ENCODE results near the gene SLC37A4. TPM values are rescaled to one million over a fixed set of nuclear protein-coding genes. Genes with fewer than 3 reads are reported as not detected.
"Not testable (repeated sequence)": the region's sequence is repeated elsewhere in the genome, so short reads cannot be mapped to it uniquely, and the experiment has no call there.

The SLC37A4 gene
- total RNA-seq, 2 donors from 2014 or later: 48.9 to 56.4 TPM

DNA sequence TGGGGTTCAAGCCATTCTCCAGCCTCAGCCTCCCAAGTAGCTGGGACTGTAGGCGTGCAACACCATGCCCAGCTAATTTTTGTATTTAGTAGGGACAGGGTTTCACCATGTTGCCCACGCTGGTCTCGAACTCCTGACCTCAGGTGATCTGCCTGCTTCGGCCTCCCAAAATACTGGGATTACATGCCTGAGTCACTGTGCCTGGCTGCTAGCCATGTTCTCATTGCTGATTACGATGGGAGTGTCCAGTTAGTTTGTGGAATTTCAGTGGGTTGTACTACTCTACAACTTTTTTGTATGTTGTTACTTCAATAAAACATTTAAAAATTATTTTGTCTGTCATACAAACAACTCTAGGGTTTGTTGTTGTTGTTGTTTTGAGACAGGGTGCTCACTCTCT, 32.1 kb upstream of the SLC37A4 start:
- TF ChIP-seq, protein P1, sequence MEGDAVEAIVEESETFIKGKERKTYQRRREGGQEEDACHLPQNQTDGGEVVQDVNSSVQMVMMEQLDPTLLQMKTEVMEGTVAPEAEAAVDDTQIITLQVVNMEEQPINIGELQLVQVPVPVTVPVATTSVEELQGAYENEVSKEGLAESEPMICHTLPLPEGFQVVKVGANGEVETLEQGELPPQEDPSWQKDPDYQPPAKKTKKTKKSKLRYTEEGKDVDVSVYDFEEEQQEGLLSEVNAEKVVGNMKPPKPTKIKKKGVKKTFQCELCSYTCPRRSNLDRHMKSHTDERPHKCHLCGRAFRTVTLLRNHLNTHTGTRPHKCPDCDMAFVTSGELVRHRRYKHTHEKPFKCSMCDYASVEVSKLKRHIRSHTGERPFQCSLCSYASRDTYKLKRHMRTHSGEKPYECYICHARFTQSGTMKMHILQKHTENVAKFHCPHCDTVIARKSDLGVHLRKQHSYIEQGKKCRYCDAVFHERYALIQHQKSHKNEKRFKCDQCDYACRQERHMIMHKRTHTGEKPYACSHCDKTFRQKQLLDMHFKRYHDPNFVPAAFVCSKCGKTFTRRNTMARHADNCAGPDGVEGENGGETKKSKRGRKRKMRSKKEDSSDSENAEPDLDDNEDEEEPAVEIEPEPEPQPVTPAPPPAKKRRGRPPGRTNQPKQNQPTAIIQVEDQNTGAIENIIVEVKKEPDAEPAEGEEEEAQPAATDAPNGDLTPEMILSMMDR (IDR thresholded peaks at IDR 0.05): no peak
- no peaks in the 10 kb centered on the region for H3K4me1 ChIP-seq
- H3K4me3 ChIP-seq: no peak overlapping the region
- H3K27me3 ChIP-seq: no peaks in the 10 kb centered on the region
- peak; percentile 36 for DNase-seq
- no peaks in the 10 kb centered on the region for H3K36me3 ChIP-seq
- no peak overlapping the region for H3K27ac ChIP-seq
- no peak overlapping the region for H3K9ac ChIP-seq (ENCODE audit: low read depth in 2 of 2, low read length in 2 of 2)
- intact Hi-C loops (cut with DNase I): no loop called here
- H3K9me3 ChIP-seq: no peaks in the 10 kb centered on the region

DNA sequence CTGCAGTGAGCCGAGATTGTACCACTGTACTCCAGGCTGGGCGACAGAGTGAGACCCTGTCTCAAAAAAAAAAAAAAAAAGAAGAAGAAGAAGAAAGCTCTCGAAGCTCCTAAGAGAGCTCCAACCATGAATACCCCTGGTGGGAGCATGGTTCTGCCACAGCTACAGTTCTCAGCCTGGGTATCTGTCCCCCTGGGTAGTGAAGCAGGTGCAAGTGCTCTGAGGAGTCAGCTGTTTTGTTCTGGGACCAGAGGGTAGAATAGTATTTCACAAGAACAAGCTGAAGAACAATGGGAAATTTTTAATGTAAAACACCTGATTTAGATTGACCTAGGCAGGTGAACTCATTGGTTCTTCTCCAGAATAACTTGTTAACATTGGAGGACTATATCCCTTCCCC, 30.6 kb upstream of the SLC37A4 start:
- Histone ChIP-seq H3K36me3 (no peaks in the 10 kb centered on the region), H3K27me3 (no peaks in the 10 kb centered on the region), H3K4me1 (no peaks in the 10 kb centered on the region), H3K27ac (no peak overlapping the region), H3K4me3 (no peak overlapping the region), H3K9me3 (no peaks in the 10 kb centered on the region), H3K9ac (ENCODE audit: low read depth in 2 of 2, low read length in 2 of 2) (no peak overlapping the region)
- no peak for DNase-seq
- TF ChIP-seq, protein P1 (IDR thresholded peaks at IDR 0.05): no peak
- intact Hi-C loops (cut with DNase I): no loop called here

DNA sequence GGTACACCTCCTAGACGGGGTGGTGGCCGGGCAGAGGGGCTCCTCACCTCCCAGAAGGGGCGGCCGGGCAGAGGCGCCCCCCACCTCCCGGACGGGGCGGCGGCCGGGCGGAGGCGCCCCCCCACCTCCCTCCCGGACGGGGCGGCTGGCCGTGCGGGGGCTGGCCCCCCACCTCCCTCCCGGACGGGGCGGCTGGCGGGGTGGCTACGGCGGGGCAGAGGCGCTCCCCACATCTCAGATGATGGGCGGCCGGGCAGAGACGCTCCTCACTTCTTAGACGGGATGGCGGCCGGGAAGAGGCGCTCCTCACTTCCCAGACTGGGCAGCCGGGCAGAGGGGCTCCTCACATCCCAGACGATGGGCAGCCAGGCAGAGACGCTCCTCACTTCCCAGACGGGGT, 28.5 kb upstream of the SLC37A4 start:
- H3K9ac ChIP-seq (ENCODE audit: low read depth in 2 of 2, low read length in 2 of 2); H3K27me3 ChIP-seq; H3K36me3 ChIP-seq; H3K4me1 ChIP-seq; intact Hi-C loops (cut with DNase I); DNase-seq; H3K27ac ChIP-seq; H3K4me3 ChIP-seq; H3K9me3 ChIP-seq: not testable (repeated sequence)

DNA sequence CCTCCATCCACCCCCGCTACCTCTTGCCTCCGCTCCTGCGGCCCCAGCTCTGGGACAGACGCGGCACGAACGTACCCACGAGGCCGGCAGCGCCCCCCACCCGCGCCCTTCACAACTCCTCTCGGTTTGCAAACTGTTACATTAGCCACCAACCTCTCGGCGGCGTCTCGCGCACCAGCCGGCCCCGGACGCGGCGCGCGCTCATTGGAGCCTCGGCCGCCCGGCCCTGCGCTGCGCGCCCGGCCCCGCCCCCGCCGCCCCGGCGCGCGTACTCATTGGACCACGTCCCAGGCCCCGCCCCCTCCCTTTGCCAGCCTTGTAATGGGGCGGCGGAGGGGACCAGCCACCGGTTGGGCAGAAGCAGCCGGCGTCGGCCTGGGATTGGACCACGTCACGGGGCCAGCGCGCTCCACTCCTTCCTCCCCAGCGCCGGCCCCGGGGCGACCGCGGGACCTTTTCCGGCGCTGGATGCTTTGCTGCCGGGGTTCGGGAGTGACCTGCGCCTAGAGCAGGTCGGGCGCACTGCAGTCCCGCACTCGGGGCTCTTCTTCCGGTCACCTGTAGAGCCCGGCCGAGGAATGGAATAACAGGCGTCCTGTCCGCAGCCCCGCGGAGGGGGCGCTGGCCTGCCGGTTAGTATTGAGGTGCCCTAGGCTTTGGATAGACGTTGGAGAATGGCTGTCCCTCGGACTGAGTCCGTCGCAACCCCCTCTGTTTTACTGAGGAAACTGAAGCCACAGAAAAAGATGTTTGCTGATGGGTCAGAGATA, 26.5 kb upstream of the SLC37A4 start, which contains the start of gene HYOU1:
TSS of gene HYOU1 (minus strand) at position 206 of the 770 bp plus-strand sequence. CDS start 1,045 bp downstream, outside the sequence.
- Histone ChIP-seq H3K4me1 (no peaks in the 10 kb centered on the region), H3K27ac (peak within 1 kb of the TSS; percentile 82), H3K4me3 (peak within 1 kb of the TSS; percentile 93), H3K9ac (ENCODE audit: low read depth in 2 of 2, low read length in 2 of 2) (peak within 1 kb of the TSS; percentile 82 to 89), H3K36me3 (peaks cover 11% of the 10 kb centered on the region), H3K9me3 (no peaks in the 10 kb centered on the region), H3K27me3 (no peaks in the 10 kb centered on the region)
- intact Hi-C loops (cut with DNase I): no loop called here
- TF ChIP-seq, protein P1 (IDR thresholded peaks at IDR 0.05): no peak
- DNase-seq: peak; percentile 99

DNA sequence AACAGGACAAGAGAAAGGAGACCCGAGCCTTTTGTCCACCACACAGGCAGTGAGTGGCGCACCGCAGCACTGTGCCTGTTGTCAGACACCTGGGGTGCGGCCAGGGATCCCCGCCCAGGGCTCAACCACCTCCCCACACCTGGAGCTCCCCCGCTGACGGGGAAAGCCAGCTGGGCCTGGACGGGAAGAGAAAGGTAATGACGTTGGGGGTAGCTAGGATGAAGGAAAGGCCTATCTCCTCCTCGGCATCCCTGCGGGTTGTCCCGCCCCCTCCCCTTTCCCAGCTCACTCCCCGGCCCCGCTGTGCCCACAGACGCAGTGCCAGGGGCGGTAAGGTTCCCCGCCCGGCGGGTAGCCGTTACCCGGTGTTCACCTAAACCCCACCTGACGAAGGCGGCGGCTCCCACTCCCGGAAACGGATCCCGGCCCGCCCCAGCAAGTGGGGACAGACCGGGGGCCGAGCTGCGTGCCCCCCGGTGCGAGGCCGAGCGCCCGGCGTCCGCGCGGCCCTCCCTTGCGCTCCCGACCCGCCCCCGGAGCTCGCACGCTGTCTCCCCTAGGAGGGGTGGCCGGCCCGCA, 25.8 kb upstream of the SLC37A4 start:
- H3K4me1 ChIP-seq: no peaks in the 10 kb centered on the region
- no peaks in the 10 kb centered on the region for H3K9me3 ChIP-seq
- peaks cover 17% of the 10 kb centered on the region for H3K36me3 ChIP-seq
- H3K4me3 ChIP-seq: peak overlapping the region; percentile 93
- H3K9ac ChIP-seq (ENCODE audit: low read depth in 2 of 2, low read length in 2 of 2): peak overlapping the region; percentile 61 to 76
- intact Hi-C loops (cut with DNase I): no loop called here
- H3K27me3 ChIP-seq: no peaks in the 10 kb centered on the region
- TF ChIP-seq, protein P1 (IDR thresholded peaks at IDR 0.05): no peak
- peak overlapping the region; percentile 75 for H3K27ac ChIP-seq
- DNase-seq: peak; percentile 56

DNA sequence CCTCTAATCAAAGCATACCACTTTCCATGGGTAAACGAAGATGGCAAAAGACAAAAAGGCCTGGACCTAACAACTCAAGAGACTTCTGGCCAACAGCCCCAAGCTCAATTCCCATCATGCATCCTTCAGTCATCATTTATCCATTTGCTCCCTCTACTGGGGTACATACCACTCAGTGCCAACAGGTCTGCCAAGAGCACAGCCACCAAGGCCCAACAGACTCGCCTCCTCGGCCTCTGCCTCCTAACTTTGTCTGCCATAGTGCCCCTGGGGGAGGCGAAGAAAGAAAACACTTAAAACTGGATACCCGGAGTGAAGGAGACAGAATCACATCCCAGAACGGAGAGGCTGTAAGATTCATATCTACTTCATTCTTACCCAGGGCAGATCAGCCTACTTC, 25.2 kb upstream of the SLC37A4 start:
- intact Hi-C loops (cut with DNase I): no loop called here
- Histone ChIP-seq H3K9me3 (no peaks in the 10 kb centered on the region), H3K4me3 (peak overlapping the region; percentile 93), H3K4me1 (no peaks in the 10 kb centered on the region), H3K36me3 (peaks cover 18% of the 10 kb centered on the region), H3K27ac (no peak overlapping the region), H3K27me3 (no peaks in the 10 kb centered on the region), H3K9ac (ENCODE audit: low read depth in 2 of 2, low read length in 2 of 2) (peak overlapping the region; percentile 61 to 76)
- DNase-seq: no peak
- TF ChIP-seq, protein P1 (IDR thresholded peaks at IDR 0.05): no peak
